NCI-H2227 treated with DMSO at 0.1 percent for 48 hours (cell line): ENCODE results near the gene ITGA11.
"Not testable (repeated sequence)": the region's sequence is repeated elsewhere in the genome, so short reads cannot be mapped to it uniquely, and the experiment has no call there.

ENCODE experiments used
- DNase-seq: peaks from one replicate; lab custom pipeline; 2025; lab: John Stamatoyannopoulos, UW

Gene ITGA11

DNA sequence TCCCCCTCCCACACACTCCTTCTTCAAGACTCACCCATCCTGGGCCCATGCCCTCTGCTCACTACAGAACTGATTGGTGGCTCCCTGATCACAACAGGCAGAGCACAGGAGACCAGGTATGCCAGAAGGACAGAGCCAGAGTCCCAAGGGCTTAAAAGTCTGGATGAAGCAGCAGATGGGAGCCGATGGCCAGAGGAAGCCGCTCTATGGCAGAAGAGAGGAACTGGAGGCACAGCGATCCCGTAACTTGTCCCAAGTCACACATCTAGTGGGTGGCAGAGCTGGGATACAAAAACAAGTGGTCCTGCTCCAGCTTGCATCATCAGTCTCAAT lies 20.7 kb downstream of the ITGA11 start:
- DNase-seq = no peak

DNA sequence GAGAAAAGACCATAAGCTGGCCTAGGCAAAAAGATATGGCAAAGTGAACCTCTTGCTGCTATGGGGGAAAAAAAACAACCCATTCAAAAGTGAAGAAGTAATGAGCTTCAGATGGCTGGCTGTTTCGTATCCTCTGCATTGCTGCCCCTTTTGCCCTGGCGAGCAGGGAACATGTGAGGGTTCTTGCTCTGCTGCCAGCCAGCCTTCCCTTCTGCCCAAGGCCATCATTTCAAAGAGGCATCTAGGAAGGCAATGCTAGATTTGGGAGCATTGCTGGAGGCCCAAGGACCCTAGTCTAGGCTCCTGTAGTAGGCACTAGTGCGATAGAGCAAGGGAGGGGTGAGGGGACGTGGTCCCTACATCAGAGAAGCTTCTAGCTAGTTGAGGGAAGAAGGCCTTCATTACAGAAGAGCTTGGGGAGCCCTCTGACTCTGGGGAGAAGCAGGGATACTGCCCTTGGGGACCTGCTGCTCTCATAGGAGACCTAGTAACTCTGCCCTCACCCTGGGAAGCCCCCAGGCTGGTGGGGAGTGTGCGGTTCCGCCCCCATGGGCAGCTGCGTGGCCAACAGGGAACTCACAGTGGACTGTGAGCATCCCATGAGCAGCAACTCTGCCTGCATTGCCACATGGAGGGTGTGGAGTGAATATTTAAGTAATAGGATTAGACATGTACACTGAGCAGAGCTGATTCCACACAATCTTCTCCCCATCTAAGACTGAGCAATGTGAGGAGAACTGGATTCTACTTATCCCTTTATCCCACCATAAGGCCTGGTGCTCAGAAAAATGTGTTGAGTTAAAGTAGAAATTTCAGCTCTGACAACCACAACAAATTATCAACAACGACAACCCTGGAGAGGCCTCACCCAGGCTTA lies 21.3 kb downstream of the ITGA11 start:
- no peak for DNase-seq

GRCh38 chr15:68409736-68410370 lies 22.1 kb downstream of the ITGA11 start:
- no peak for DNase-seq

DNA sequence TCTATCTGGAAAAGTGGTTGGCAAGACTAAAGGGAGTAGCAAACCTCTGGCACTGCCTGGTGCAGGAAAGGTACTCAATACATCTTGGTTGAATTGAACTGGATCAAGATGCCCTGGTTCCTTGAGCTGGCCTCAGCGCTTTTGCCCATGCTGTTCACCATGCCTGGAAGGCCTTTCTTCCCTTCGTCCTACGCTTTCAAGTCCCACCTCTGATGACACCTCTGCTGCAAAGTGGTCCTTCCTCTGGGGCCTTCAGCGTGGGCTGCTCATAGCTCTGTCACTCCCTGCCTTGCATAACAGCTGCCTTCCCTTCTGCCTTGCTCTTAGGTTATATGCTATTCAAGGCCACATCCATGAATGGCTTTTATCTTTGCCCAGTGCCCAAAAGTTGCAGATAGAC lies 23.0 kb downstream of the ITGA11 start:
- no peak for DNase-seq

DNA sequence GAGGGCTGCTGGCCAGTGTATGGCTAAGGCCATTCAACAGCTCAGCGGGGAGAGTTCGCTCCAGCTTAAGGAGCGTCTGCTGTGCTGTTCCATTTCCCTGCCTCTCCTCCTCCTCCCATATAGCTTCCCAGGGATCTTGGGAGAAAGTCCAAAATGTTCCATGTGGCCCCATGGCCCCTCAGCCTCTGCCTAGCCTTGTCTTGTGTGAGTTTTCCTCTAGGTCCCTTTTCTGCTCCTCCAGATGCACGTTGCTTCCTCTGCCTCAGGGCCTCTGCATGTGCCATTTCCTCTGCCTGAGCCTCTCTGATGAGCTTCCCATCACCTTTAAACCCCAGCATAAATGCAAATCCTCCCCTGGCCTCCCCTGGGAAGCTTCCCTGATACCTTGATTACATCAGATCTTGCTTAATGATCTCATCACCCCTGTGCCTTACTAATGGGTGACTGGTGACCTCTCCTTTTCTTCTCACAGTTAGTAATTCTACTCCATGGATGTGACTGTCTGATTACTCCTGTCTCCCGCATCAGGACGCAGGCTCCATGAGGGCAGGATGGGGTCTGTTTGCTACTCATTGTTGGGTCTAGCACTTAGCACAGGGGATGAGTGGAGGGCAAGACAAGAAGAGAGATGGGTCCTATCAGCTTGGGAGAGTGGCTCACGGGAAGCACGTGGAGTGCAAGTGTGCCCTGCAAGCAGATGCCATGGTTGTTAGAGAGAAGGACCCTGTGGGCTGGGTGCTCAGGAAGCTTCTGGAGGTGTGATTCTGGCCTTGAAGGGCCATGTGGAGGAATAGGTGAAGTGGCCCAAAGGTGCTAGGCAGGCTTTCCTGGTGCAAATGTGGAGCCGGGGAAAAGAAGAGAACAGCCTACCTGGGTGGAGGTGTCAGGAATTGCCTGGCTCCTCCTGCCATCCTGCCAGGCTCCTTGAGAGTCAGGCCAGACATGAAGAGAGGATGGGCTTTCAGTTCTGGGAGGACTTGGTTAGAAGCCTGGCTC lies 23.8 kb downstream of the ITGA11 start:
- no peak for DNase-seq

DNA sequence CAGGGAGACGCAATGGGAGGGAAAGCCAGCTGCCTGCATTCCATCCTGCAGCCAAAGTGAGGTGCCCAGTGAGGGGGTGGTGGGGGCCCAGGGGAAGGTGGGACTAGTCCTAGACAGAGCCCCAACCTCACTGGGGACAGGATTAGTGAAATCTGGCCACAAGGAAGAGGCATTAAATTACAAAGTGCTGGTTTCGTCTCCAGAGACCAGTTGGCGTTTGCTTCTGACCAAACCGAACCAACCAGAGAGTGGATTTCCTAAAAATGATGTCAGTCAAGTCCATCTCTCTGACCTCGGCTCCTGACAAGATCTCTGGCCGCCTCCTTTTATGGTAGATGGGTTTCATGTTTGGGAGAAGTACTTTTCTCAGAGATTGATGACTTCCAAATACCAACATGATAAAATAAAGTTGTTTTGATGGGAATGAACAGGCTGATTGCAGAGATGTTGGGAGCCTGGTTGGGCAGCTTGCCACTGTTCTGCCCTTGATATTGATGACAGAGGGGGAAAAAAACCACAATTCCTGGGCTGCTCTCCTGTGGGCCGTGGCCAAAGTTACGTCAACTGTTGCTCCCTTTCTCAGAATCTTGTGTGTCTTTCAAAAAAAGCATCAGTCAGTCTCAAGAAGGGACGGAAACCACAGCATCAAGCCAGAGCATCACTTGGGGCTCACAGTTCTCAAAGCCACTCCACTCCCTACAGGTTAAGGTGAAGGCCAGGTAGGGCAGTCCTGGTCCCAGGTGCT lies 24.6 kb downstream of the ITGA11 start:
- DNase-seq = no peak

DNA sequence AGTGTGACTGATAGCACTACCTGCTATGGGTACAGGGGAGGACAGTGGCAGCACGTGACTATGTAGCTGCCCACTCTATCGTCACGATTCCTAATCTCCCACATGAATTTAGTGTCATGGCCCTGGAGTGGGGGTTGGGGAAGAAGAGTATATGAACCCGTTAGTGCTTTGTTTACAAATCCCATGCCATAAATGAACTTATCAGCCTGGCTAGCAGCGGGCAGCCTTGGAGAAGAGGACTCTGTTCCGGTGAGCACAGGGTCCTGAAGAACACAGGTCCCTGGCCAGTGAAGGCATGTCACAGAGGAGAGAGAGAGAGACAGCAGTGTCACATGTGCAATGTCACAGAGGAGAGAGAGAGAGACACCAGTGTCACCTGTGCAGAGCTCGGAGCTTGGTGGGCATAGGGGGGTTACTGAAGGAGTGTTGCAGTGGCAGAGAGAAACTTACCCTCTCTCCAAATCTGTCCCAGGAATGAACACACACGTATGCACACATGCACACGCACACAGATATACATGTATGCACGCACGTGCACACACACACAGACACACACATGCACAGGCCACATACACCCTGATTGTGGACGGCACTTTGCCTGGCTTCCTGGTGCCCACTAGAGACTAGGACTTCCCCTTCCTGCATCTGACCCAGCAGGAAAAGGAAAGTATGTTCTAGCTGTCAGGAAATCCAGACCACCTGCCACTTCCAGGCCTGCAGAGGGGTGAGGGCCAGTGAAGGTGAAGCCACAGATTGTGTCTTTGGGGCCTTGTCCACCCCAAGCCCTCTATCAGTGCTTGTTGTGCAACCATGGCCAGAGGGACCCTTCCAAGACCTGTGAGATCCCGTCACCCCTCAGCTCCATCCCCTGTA lies 26.3 kb downstream of the ITGA11 start:
- DNase-seq = no peak

DNA sequence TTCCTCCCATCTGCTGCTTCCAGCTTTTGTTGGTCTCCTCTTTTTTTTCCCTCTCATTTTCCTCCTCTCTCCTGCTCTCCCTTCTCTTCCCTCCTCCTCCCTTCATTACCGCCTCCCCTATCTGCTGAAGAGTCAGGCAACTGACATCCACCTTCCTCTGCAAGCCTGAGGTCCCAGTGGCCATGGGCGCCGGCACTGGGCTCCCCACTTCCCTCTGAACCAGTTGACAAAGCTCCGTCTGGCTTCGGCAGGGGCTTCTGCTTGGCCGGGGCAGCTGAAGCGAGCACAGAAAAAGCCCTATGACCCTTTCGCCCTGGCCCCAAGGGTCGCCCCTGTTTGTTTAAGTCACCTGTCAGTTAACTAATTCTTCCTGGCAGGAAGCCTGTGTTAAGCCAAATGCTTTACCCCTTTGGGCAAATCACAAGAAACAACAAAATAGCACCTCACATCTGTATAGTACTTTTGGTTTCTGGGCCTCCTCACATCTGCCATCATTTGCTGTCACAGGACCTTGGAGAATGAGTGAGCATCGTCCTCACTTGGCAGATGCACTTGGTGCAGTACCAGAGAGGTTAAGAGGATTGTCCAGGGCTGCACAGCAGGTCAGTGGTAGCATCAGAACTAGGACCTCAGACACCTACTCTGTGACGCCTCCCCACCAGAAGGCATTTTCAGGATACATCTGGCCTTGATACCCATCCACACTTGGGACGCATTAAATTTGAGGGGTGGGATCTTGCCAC lies 27.7 kb downstream of the ITGA11 start:
- no peak for DNase-seq

- no peak for DNase-seq
Measured at GRCh38 chr15:68403161-68403941, 28.6 kb downstream of the ITGA11 start.

DNA sequence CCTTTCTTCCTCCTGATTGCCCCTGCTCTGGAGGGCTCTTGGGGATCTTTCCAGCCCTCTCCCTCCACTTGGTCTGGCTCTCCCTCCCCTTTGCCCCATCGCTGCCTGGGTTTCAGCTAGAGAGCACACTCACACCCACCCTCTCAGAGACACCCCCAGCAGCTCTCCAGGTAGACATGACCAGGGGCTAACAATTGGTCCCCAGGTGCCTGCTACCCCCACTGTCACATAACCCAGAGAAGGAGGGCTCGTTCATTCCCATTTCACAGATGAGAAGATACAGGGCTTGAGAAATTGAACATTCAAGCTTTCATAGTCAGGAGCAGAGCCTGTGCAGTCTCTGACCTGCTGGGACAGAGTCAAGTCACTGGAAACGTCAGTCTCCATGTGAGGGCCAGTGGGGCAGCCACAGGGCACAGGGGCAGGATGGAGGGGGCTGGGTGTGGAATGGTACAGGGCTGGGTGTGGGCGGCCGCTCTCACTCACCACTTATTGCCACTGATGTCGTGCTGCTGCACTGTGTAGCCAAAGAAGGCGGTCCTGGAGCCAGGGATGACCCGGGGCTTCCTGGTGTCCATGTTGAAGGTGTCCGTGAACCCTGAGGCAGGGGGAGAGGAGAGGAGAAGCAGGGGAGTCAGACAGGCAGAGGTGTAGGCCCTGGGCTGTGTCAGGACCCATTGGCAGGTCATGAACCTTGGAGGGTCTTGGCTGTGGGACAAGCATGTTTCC lies 29.4 kb downstream of the ITGA11 start:
- DNase-seq = no peak

DNA sequence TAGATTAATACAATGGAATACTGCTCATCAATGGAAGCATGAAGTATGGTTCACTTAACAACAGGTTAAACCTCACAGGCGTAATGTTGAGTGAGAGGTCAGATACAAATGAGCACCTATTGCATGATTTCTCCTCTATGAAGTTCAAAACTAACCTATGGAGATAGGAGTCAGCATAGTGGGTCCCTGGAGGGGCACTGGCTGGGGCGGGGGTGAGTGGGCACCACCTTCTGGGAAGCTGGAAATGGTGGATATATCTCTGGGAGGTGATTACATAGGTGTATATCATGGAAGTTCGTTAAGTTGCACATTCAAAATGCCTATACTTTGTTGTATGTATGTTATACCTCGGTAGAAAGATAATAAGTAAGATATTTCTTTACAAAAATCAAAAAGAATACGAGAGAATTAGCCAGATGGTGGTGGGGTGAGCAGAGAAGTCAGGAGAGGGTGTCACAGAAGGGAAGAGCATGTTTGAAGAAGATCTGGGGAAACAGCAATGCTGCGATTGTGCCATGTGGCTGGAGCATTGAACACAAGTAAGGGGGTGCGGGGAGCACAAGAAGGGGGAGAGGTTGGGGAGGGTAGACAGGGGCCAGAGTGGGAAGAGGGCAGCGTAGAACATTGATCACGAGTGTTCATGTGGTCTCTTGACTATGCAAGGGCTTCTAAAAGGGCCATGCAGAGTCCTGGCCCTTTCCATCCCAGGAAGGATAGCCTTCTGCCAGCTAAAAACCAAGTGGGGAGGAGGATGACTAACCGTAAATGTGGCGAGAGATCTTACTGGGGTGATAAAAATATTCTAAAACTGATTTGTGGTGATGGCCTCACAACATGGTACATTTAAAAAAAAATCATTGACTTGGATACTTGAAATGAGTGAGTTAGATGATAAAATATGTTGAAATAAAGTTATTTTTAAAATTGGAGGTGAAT lies 30.2 kb downstream of the ITGA11 start:
- no peak for DNase-seq

GRCh38 chr15:68400066-68400456 lies 31.9 kb downstream of the ITGA11 start:
- DNase-seq = no peak

- DNase-seq = no peak
Measured at GRCh38 chr15:68399096-68400065, 32.6 kb downstream of the ITGA11 start.

GRCh38 chr15:68397999-68398398 lies 34.0 kb downstream of the ITGA11 start:
- DNase-seq = not testable (repeated sequence)

GRCh38 chr15:68396068-68396467 lies 35.9 kb downstream of the ITGA11 start:
- DNase-seq = no peak

DNA sequence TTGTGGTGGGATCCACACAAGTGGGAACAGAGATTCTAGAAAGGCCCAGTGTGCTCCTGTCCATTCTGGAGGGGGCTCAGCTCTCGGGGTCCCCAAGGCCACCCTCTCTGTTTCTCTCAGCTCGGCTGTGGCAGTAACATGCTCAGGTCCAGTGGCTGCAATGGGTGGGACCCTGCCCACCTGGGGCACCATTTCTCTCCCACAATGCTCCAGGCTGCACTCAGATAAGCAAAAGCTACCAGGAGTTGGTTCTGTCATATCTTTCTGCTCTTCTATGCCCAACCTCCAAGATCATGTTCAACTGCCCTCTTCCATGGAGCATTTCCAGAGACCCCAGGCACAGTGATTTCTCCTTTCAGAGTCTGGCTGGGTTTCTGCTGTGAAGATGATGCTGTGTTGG lies 40.8 kb downstream of the ITGA11 start:
- no peak for DNase-seq
